Skeletal muscle tissue (tissue), 4 donors: ENCODE data around the gene ZBTB42. TPM values are rescaled to one million over a fixed set of nuclear protein-coding genes. Genes with fewer than 3 reads are reported as not detected.
A peak's percentile ranks its signal among the peaks of the same experiment; 100 is the strongest.

Experiments used
- H3K27ac ChIP-seq: one replicate; pipeline ENCODE4 v1.7.0; 2013; ENCODE audit warnings: mild to moderate bottlenecking, low read depth, low read length, inconsistent platforms
- H3K27me3 ChIP-seq, 3 donors: one replicate each; pipeline ENCODE4 v1.7.0; 2013; ENCODE audit warnings: low read length in 3 of 3; ENCODE audit not compliant: control insufficient read depth in 3 of 3, insufficient read depth in 3 of 3
- H3K36me3 ChIP-seq, 3 donors: one replicate each; pipeline ENCODE4 v1.7.0; 2013; ENCODE audit warnings: low read length in 3 of 3; ENCODE audit not compliant: control insufficient read depth in 3 of 3, insufficient read depth in 3 of 3
- H3K4me1 ChIP-seq, 3 donors: one replicate each; pipeline ENCODE4 v1.7.0; 2013; ENCODE audit warnings: low read length in 3 of 3, mild to moderate bottlenecking in 3 of 3; ENCODE audit not compliant: control insufficient read depth in 3 of 3, insufficient read depth in 3 of 3
- H3K4me3 ChIP-seq, 3 donors: one replicate each; pipeline ENCODE4 v1.7.0; 2013; ENCODE audit warnings: low read length in 3 of 3
- H3K9ac ChIP-seq, 3 donors: one replicate each; pipeline ENCODE4 v1.7.0; 2013; ENCODE audit warnings: low read length in 3 of 3, mild to moderate bottlenecking in 3 of 3, moderate library complexity in 2 of 3, low read depth in 1 of 3
- H3K9me3 ChIP-seq, 3 donors: one replicate each; pipeline ENCODE4 v1.7.0; 2013; ENCODE audit warnings: low read length in 3 of 3; ENCODE audit not compliant: control insufficient read depth in 3 of 3
- total RNA-seq: library from RNA; depleted of rRNA; stranded (reverse); fragments of >200 nt; gene quantifications from one replicate; pipeline ENCODE4 v1.2.3, GENCODE V29; 2014
- donor health status: Osteomylitis.

ZBTB42 gene
- total RNA-seq, 1 donor from 2014 or later, result 3.7 TPM

GRCh38 chr14:104794993-104795780, 5.7 kb upstream of the ZBTB42 start, which contains the start of gene AKT1:
Gene AKT1, minus strand, starts transcription at chr14:104795748. Its CDS starts 3,105 bp downstream, at chr14:104792643.
- Histone ChIP-seq H3K9ac (peak within 1 kb of the TSS; percentile 73 to 88 (median 74)), H3K27ac (peak within 1 kb of the TSS; percentile 70), H3K4me3 (peak within 1 kb of the TSS; percentile 76 to 82 (median 79)), H3K27me3 (no peaks in the 10 kb centered on the region), H3K4me1 (peaks cover 42 to 71% (median 66%) of the 10 kb centered on the region in 3 donors), H3K36me3 (peaks cover 6 to 15% (median 14%) of the 10 kb centered on the region in 3 donors), H3K9me3 (no peaks in the 10 kb centered on the region)

GRCh38 chr14:104795781-104796686, 4.9 kb upstream of the ZBTB42 start:
- peak overlapping the region; percentile 48 to 63 (median 59) for H3K4me3 ChIP-seq
- peak overlapping the region in 2 of 3 donors; percentile 73 to 85 for H3K9ac ChIP-seq
- no peaks in the 10 kb centered on the region for H3K9me3 ChIP-seq
- H3K4me1 ChIP-seq, result peaks cover 44 to 73% (median 66%) of the 10 kb centered on the region in 3 donors
- peaks cover 3 to 8% (median 6%) of the 10 kb centered on the region in 3 donors for H3K36me3 ChIP-seq
- H3K27ac ChIP-seq, result peak overlapping the region; percentile 70
- H3K27me3 ChIP-seq, result no peaks in the 10 kb centered on the region

GRCh38 chr14:104796687-104797081, 4.2 kb upstream of the ZBTB42 start:
- H3K27ac ChIP-seq, result no peak overlapping the region
- H3K36me3 ChIP-seq, result peaks cover 0 to 6% (median 2%) of the 10 kb centered on the region in 3 donors
- no peaks in the 10 kb centered on the region for H3K27me3 ChIP-seq
- no peaks in the 10 kb centered on the region for H3K9me3 ChIP-seq
- no peak overlapping the region for H3K4me3 ChIP-seq
- H3K9ac ChIP-seq, result peak overlapping the region in 2 of 3 donors; percentile 73 to 85
- peaks cover 49 to 74% (median 68%) of the 10 kb centered on the region in 3 donors for H3K4me1 ChIP-seq

- Histone ChIP-seq H3K27me3 (no peaks in the 10 kb centered on the region), H3K4me1 (peaks cover 47 to 74% (median 67%) of the 10 kb centered on the region in 3 donors), H3K4me3 (no peak overlapping the region), H3K9ac (peak overlapping the region in 2 of 3 donors; percentile 33 to 38), H3K27ac (no peak overlapping the region), H3K36me3 (no peaks in the 10 kb centered on the region), H3K9me3 (no peaks in the 10 kb centered on the region)
Measured at GRCh38 chr14:104797115-104798044, 3.5 kb upstream of the ZBTB42 start.

- Histone ChIP-seq H3K4me1 (peaks cover 39 to 73% (median 65%) of the 10 kb centered on the region in 3 donors), H3K9ac (peak overlapping the region in 2 of 3 donors; percentile 38 to 80), H3K36me3 (no peaks in the 10 kb centered on the region), H3K4me3 (no peak overlapping the region), H3K27ac (peak overlapping the region; percentile 94), H3K9me3 (no peaks in the 10 kb centered on the region), H3K27me3 (no peaks in the 10 kb centered on the region)
Measured at GRCh38 chr14:104798300-104799243, 2.3 kb upstream of the ZBTB42 start.

- peak overlapping the region; percentile 70 to 80 (median 74) for H3K9ac ChIP-seq
Measured at GRCh38 chr14:104799244-104800014, 1.5 kb upstream of the ZBTB42 start.

GRCh38 chr14:104800015-104800770, 708 bp upstream of the ZBTB42 start:
- Histone ChIP-seq H3K4me1 (peaks cover 27 to 72% (median 57%) of the 10 kb centered on the region in 3 donors), H3K36me3 (no peaks in the 10 kb centered on the region), H3K27ac (peak overlapping the region; percentile 94), H3K4me3 (peak overlapping the region; percentile 59 to 71 (median 70)), H3K27me3 (no peaks in the 10 kb centered on the region), H3K9me3 (no peaks in the 10 kb centered on the region), H3K9ac (peak overlapping the region; percentile 70 to 80 (median 74))

More at GRCh38 chr14:104799244-104800014, 1.5 kb upstream of the ZBTB42 start:
- Histone ChIP-seq H3K4me1 (peaks cover 30 to 70% (median 57%) of the 10 kb centered on the region in 3 donors), H3K36me3 (no peaks in the 10 kb centered on the region), H3K9me3 (no peaks in the 10 kb centered on the region), H3K4me3 (peak overlapping the region; percentile 13 to 70 (median 59)), H3K27ac (peak overlapping the region; percentile 94), H3K27me3 (no peaks in the 10 kb centered on the region)
